Ovary (tissue), 9 donors: ENCODE data around the gene DRAP1. TPM values are rescaled to one million over a fixed set of nuclear protein-coding genes. Genes with fewer than 3 reads are reported as not detected.

ENCODE experiments used
- DNase-seq, 5 donors: peaks; one replicate each; pipeline ENCODE4 v3.0.0-alpha.2; 2019 to 2020
- H3K27ac ChIP-seq, 2 donors: fragments of 200-600 bp; one replicate each; pipeline versions ENCODE4 v1.5.1 to v1.8.0; 2019 to 2022
- H3K27me3 ChIP-seq: fragments of 200-600 bp; one replicate; pipeline ENCODE4 v1.8.0; 2022
- H3K36me3 ChIP-seq: fragments of 200-600 bp; sonication (generic); one replicate; pipeline ENCODE4 v1.5.1; 2019
- H3K4me1 ChIP-seq: one replicate; pipeline ENCODE4 v1.8.1; 2013; ENCODE audit warnings: mild to moderate bottlenecking, moderate library complexity; ENCODE audit not compliant: insufficient read depth
- H3K4me3 ChIP-seq: fragments of 200-600 bp; sonication (generic); one replicate; pipeline ENCODE4 v1.5.1; 2017
- H3K9me3 ChIP-seq, 2 donors: fragments of 200-600 bp in 1 of 2; sonication (generic) in 1 of 2; one replicate each; pipeline versions ENCODE4 v1.5.1 to v1.8.1; 2013 to 2019; ENCODE audit warnings: mild to moderate bottlenecking in 1 of 2, moderate library complexity in 1 of 2
- EP300 ChIP-seq: sonication (generic); formaldehyde crosslinking; IDR thresholded peaks from one replicate; pipeline ENCODE4 v1.6.1; 2017; ENCODE audit warnings: antibody characterized with exemption
- POLR2A ChIP-seq: fragments of 450-650 bp; IDR thresholded peaks from one replicate; pipeline ENCODE4 v1.6.1; 2017; ENCODE audit warnings: antibody characterized with exemption, mild to moderate bottlenecking, moderate library complexity
- WGBS, 3 donors: extraction: QIAGEN DNeasy Blood & Tissue Kit in 1 of 3; methylation state at CpG; one replicate each; pipeline versions ENCODE4 v1.1.5 to v1.1.7; 2013 to 2017; 5-methylcytosine and 5-hydroxymethylcytosine counted together
- intact Hi-C, 4 donors: fragments of 100-400 bp; cut with DNase I; formaldehyde crosslinking; loops; one replicate each; pipeline versions ENCODE4 v1.11.0 to v1.15.1; 2022 to 2023
- polyA plus RNA-seq, 2 donors: library from polyadenylated mRNA; stranded (reverse); fragments of 200-250 nt in 1 of 2; fragments of 350-450 nt in 1 of 2; fragmentation: Illumina TruSeq in 1 of 2; extraction: RNeasy Lipid Tissue Mini Kit (QIAGEN cat#74804) in 1 of 2; gene quantifications; one replicate each; pipeline ENCODE4 v1.2.3, GENCODE V29; 2013 to 2014
- total RNA-seq, 7 donors: library from RNA; depleted of rRNA in 2 of 7; stranded (reverse); fragments of >200 nt in 2 of 7; fragmentation: NEBNext Ultra II Directional in 3 of 7; extraction: Animal tissue kit (Norgen Biotek cat#: 25700) in 3 of 7; gene quantifications; one replicate each; pipeline versions ENCODE4 v1.1.0 to v1.2.4, GENCODE V29; 2016 to 2023
- TF ChIP-seq, protein P1 (sequence below), 3 donors: fragments of 450-650 bp in 2 of 3; fragments of 200-600 bp in 1 of 3; IDR thresholded peaks; one replicate each; pipeline versions ENCODE4 v1.5.1 to v1.8.0; 2016 to 2022; ENCODE audit warnings: antibody characterized with exemption in 3 of 3, mild to moderate bottlenecking in 1 of 3
- donor health status: DM: no; HTN: no; CAD: no; lungs with moderate emphysema.
- donor health status: DM: no; HTN: no; CAD: no.
- donor health status: Bipolar disorder and iron deficiency.
- donor health status: DM: yes; HTN: yes; CAD: no.
- donor health status: DM: no; HTN: no; CAD: no.
- donor health status: DM: yes; HTN: yes; CAD: no.

Gene DRAP1
- total and polyA plus RNA-seq, 9 donors, result 22.2 to 86.7 (median 78.3) TPM

DNA sequence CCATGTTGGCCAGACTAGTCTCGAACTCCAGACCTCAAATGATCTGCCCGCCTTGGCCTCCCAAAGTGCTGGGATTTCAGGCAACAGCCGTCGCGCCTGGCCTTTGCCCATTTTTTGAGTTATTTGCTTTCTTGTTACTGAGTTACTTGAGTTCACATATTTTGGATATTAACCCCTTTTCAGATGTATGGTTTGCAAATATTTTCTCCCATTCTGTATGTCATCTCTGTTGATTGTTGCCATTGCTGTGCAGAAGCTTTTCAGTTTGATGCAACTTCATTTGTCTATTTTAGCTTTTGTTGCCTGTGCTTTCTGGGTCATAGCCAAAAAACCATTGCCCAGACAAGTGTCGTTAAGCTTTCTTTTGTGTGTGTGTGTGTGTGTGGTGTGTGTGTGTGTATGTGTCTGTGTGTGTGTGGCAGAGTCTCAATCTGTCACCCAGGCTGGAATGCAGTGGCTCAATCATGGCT is 32.9 kb downstream of the DRAP1 start:
- no peak overlapping the region for H3K27ac ChIP-seq
- WGBS, 3 donors, result 41 to 68% (median 52%) methylated on average over 6 of the region's 6 CpGs
- no peaks in the 10 kb centered on the region for H3K9me3 ChIP-seq
- TF ChIP-seq, protein P1, sequence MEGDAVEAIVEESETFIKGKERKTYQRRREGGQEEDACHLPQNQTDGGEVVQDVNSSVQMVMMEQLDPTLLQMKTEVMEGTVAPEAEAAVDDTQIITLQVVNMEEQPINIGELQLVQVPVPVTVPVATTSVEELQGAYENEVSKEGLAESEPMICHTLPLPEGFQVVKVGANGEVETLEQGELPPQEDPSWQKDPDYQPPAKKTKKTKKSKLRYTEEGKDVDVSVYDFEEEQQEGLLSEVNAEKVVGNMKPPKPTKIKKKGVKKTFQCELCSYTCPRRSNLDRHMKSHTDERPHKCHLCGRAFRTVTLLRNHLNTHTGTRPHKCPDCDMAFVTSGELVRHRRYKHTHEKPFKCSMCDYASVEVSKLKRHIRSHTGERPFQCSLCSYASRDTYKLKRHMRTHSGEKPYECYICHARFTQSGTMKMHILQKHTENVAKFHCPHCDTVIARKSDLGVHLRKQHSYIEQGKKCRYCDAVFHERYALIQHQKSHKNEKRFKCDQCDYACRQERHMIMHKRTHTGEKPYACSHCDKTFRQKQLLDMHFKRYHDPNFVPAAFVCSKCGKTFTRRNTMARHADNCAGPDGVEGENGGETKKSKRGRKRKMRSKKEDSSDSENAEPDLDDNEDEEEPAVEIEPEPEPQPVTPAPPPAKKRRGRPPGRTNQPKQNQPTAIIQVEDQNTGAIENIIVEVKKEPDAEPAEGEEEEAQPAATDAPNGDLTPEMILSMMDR (IDR thresholded peaks at IDR 0.05), result no peak
- no peak for TF ChIP-seq EP300
- no peak for TF ChIP-seq POLR2A
- no peaks in the 10 kb centered on the region for H3K36me3 ChIP-seq
- no peaks in the 10 kb centered on the region for H3K27me3 ChIP-seq
- H3K4me3 ChIP-seq, result no peak overlapping the region
- intact Hi-C loops, result no loop called here
- H3K4me1 ChIP-seq, result no peaks in the 10 kb centered on the region
- no peak for DNase-seq

DNA sequence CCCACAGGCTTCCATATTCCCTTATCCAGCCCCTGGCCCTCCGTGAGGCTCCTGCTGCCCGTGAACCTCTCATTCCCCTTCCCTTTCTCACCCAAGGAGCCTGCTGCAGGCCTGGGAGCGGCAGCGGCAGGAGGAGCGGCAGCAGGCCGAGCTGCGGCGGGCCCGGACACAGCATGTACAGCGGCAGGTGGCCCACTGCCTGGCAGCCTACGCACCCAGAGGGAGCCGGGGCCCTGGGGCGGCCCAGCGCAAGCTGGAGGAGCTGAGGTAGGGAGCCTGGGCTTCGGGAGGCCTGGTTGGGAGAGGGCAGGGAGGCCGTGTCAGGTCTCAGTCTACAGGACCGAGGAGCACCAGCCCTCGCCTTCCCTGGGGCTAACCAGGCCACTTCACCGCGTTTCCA is 34.2 kb downstream of the DRAP1 start:
- intact Hi-C loops, result no loop called here
- 83 to 85% (median 84%) methylated on average over 20 of the region's 20 CpGs for WGBS, 3 donors
- Histone ChIP-seq H3K4me3 (no peak overlapping the region), H3K4me1 (no peaks in the 10 kb centered on the region), H3K9me3 (no peaks in the 10 kb centered on the region), H3K27ac (no peak overlapping the region), H3K36me3 (no peaks in the 10 kb centered on the region), H3K27me3 (no peaks in the 10 kb centered on the region)
- TF ChIP-seq EP300 (no peak), POLR2A (no peak)
- TF ChIP-seq, protein P1 (IDR thresholded peaks at IDR 0.05), result no peak
- DNase-seq, result no peak

DNA sequence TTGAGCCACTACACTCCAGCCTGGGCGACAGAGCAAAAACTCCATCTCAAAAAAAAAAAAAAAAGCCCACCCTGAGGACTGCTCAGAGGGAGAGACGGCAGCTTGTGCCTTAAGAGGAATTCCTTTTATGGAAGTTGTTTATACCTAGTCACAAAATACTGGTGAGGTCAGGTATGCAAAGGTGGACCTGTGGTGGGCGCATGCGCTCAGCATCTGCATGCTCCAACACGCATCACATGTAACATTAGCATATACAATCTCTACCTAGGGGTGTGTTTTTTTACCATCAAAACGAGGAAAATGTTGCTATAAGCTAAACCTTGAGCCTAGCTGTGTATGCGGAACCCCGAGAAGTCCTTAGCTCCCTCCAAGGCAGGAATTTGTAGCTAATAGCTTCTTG is 35.5 kb downstream of the DRAP1 start:
- TF ChIP-seq POLR2A (no peak), EP300 (no peak)
- TF ChIP-seq, protein P1 (IDR thresholded peaks at IDR 0.05), result no peak
- DNase-seq, result no peak
- Histone ChIP-seq H3K36me3 (no peaks in the 10 kb centered on the region), H3K4me3 (no peak overlapping the region), H3K27ac (no peak overlapping the region), H3K4me1 (no peaks in the 10 kb centered on the region), H3K9me3 (no peaks in the 10 kb centered on the region), H3K27me3 (no peaks in the 10 kb centered on the region)
- 64 to 72% (median 69%) methylated on average over 8 of the region's 8 CpGs for WGBS, 3 donors
- intact Hi-C loops, result loop anchor here in 1 of 4 donors (5.0 kb wide), 1 partner anchor 32 kb away; no protein-coding TSS in a partner anchor

DNA sequence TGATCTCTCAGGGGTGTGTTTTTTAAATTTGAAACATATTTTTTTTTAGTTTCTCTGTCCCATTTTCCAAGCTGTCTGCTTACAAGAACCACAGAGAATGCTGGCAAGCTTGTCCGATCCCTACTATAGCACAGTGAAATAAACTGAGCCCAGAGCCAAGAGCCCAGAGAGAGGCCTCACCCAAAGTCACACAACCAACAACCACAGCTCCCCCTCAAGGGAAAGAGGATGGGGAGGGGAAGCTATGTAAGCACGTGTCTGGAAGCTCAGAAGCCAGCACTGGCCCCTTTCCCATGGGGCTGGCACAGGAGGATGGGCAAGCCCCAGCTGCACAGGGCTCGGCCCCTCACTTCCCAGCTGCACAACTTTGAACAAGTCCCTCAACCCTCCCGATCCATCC is 39.1 kb downstream of the DRAP1 start:
- Histone ChIP-seq H3K4me3 (no peak overlapping the region), H3K4me1 (peaks cover 9% of the 10 kb centered on the region), H3K9me3 (no peaks in the 10 kb centered on the region), H3K27me3 (no peaks in the 10 kb centered on the region), H3K27ac (no peak overlapping the region), H3K36me3 (no peaks in the 10 kb centered on the region)
- WGBS, 3 donors, result 46 to 54% (median 46%) methylated on average over 4 of the region's 4 CpGs
- no peak for DNase-seq
- intact Hi-C loops, result loop anchor here in 1 of 4 donors (5.0 kb wide), 1 partner anchor 36 kb away; no protein-coding TSS in a partner anchor
- TF ChIP-seq POLR2A (no peak), EP300 (no peak)
- TF ChIP-seq, protein P1 (IDR thresholded peaks at IDR 0.05), result no peak
